H9 (cell line): Measurements from ENCODE around the gene CPSF4L. TPM values are rescaled to one million over a fixed set of nuclear protein-coding genes. Genes with fewer than 3 reads are reported as not detected.

ENCODE experiments used
- DNase-seq: peaks from one replicate; pipeline ENCODE4 v3.0.0-alpha.2; 2017
- H2AFZ ChIP-seq: one replicate; pipeline ENCODE4 v1.6.1; 2013; ENCODE audit warnings: mild to moderate bottlenecking, low read length, control low read depth, moderate library complexity
- H2AK5ac ChIP-seq: 2 replicates; pipeline ENCODE4 v1.6.1; 2013; ENCODE audit warnings: low read length, control low read depth, mixed read lengths; ENCODE audit not compliant: insufficient read length
- H2BK120ac ChIP-seq: one replicate; pipeline ENCODE4 v1.6.1; 2013; ENCODE audit warnings: low read depth, mild to moderate bottlenecking, low read length, control low read depth, inconsistent platforms; ENCODE audit not compliant: poor library complexity, severe bottlenecking
- H2BK12ac ChIP-seq: 2 replicates; pipeline ENCODE4 v1.6.1; 2013; ENCODE audit warnings: low read length, control low read depth, mixed read lengths, low read depth; ENCODE audit not compliant: insufficient read length
- H2BK15ac ChIP-seq: 2 replicates; pipeline ENCODE4 v1.6.1; 2013; ENCODE audit warnings: low read depth, low read length, control low read depth
- H2BK20ac ChIP-seq: one replicate; pipeline ENCODE4 v1.6.1; 2013; ENCODE audit warnings: low read depth, mild to moderate bottlenecking, low read length, control low read depth, inconsistent platforms; ENCODE audit not compliant: poor library complexity, severe bottlenecking
- H2BK5ac ChIP-seq: 2 replicates; pipeline ENCODE4 v1.6.1; 2013; ENCODE audit warnings: low read length, control low read depth, mixed read lengths; ENCODE audit not compliant: insufficient read length
- H3K14ac ChIP-seq: 2 replicates; pipeline ENCODE4 v1.6.1; 2013; ENCODE audit warnings: low read length, control low read depth; ENCODE audit not compliant: insufficient read depth
- H3K18ac ChIP-seq: 2 replicates; pipeline ENCODE4 v1.6.1; 2013; ENCODE audit warnings: low read depth, mild to moderate bottlenecking, mixed read lengths, low read length, control low read depth; ENCODE audit not compliant: insufficient read length
- H3K23ac ChIP-seq: 2 replicates; pipeline ENCODE4 v1.6.1; 2013; ENCODE audit warnings: low read length, control low read depth, mixed read lengths, low read depth; ENCODE audit not compliant: insufficient read length
- H3K23me2 ChIP-seq: 2 replicates; pipeline ENCODE4 v1.6.1; 2013; ENCODE audit warnings: low read depth, mild to moderate bottlenecking, mixed read lengths, low read length, control low read depth; ENCODE audit not compliant: insufficient read length, poor library complexity, severe bottlenecking
- H3K27ac ChIP-seq: 2 replicates; pipeline ENCODE4 v1.5.1; 2013; ENCODE audit warnings: low read length, control low read depth, mixed read lengths, low read depth; ENCODE audit not compliant: insufficient read length
- H3K27me3 ChIP-seq: 2 replicates; pipeline ENCODE4 v1.6.1; 2013; ENCODE audit warnings: low read length, control low read depth, inconsistent platforms; ENCODE audit not compliant: insufficient read depth
- H3K4ac ChIP-seq: 2 replicates; pipeline ENCODE4 v1.6.1; 2013; ENCODE audit warnings: low read depth, mild to moderate bottlenecking, control low read depth, inconsistent platforms, low read length, moderate library complexity
- H3K4me1 ChIP-seq: 2 replicates; pipeline ENCODE4 v1.6.1; 2013; ENCODE audit warnings: low read length, control low read depth, inconsistent platforms; ENCODE audit not compliant: insufficient read depth
- H3K4me2 ChIP-seq: 2 replicates; pipeline ENCODE4 v1.6.1; 2013; ENCODE audit warnings: low read length, control low read depth, mixed read lengths; ENCODE audit not compliant: insufficient read length, insufficient read depth
- H3K56ac ChIP-seq: 2 replicates; pipeline ENCODE4 v1.6.1; 2013; ENCODE audit warnings: low read depth, mild to moderate bottlenecking, mixed read lengths, low read length, control low read depth; ENCODE audit not compliant: insufficient read length
- H3K79me1 ChIP-seq: 2 replicates; pipeline ENCODE4 v1.6.1; 2013; ENCODE audit warnings: low read depth, mild to moderate bottlenecking, moderate library complexity, low read length, control low read depth, inconsistent platforms; ENCODE audit not compliant: insufficient read depth, poor library complexity, severe bottlenecking
- H3K79me2 ChIP-seq: 2 replicates; pipeline ENCODE4 v1.6.1; 2013; ENCODE audit warnings: low read length, control low read depth, inconsistent platforms; ENCODE audit not compliant: insufficient read depth
- H3K9ac ChIP-seq: 2 replicates; pipeline ENCODE4 v1.6.1; 2013; ENCODE audit warnings: low read length, control low read depth, mixed read lengths; ENCODE audit not compliant: insufficient read length; ENCODE audit errors: extremely low read depth
- H3K9me3 ChIP-seq: one replicate; pipeline ENCODE4 v1.6.1; 2013; ENCODE audit warnings: low read depth, low read length, inconsistent platforms; ENCODE audit not compliant: control insufficient read depth
- H3T11ph ChIP-seq: one replicate; pipeline ENCODE4 v1.6.1; 2013; ENCODE audit warnings: mild to moderate bottlenecking, low read length, control low read depth, inconsistent platforms
- H4K20me1 ChIP-seq: one replicate; pipeline ENCODE4 v1.6.1; 2013; ENCODE audit not compliant: control insufficient read depth, insufficient read length, insufficient read depth
- H4K5ac ChIP-seq: 2 replicates; pipeline ENCODE4 v1.6.1; 2013; ENCODE audit warnings: low read depth, mild to moderate bottlenecking, mixed read lengths, low read length, control low read depth; ENCODE audit not compliant: insufficient read length
- H4K8ac ChIP-seq: replicated peaks from 2 replicates; pipeline ENCODE4 v1.6.1; 2013; ENCODE audit warnings: low read length, control low read depth, mixed read lengths, low read depth; ENCODE audit not compliant: insufficient read length
- H4K91ac ChIP-seq: 2 replicates; pipeline ENCODE4 v1.6.1; 2013; ENCODE audit warnings: low read depth, mild to moderate bottlenecking, moderate library complexity, mixed read lengths, low read length, control low read depth; ENCODE audit not compliant: insufficient read length
- H3K27ac Mint-ChIP-seq, 3 experiments: 2 replicates in 2 of 3; 3 replicates in 1 of 3; pipeline ENCODE4 v1.8.0; 2020 to 2021; ENCODE audit warnings: mixed read lengths in 3 of 3, mild to moderate bottlenecking in 1 of 3, moderate library complexity in 1 of 3
- H3K27me3 Mint-ChIP-seq: 2 replicates; pipeline ENCODE4 v1.8.0; 2021; ENCODE audit warnings: low read depth, mild to moderate bottlenecking, moderate library complexity, mixed read lengths
- H3K36me3 Mint-ChIP-seq, 3 experiments: 2 replicates in 2 of 3; 3 replicates in 1 of 3; pipeline ENCODE4 v1.8.0; 2020 to 2021; ENCODE audit warnings: low read depth in 3 of 3, mixed read lengths in 3 of 3; ENCODE audit not compliant: insufficient read depth in 1 of 3
- H3K4me1 Mint-ChIP-seq, 2 experiments: 2 replicates each; pipeline ENCODE4 v1.8.0; 2020; ENCODE audit warnings: mixed read lengths in 2 of 2
- H3K4me3 Mint-ChIP-seq, 2 experiments: 2 replicates in 1 of 2; 3 replicates in 1 of 2; pipeline ENCODE4 v1.8.0; 2020 to 2021; ENCODE audit warnings: mild to moderate bottlenecking in 2 of 2, mixed read lengths in 2 of 2, moderate library complexity in 1 of 2
- H3K9me3 Mint-ChIP-seq, 2 experiments: 2 replicates in 1 of 2; 3 replicates in 1 of 2; pipeline ENCODE4 v1.8.0; 2020; ENCODE audit warnings: mild to moderate bottlenecking in 2 of 2, mixed read lengths in 2 of 2, moderate library complexity in 1 of 2
- CTCF ChIP-seq: fragments of 200-600 bp; sonication (generic); conservative IDR thresholded peaks from 3 replicates; pipeline ENCODE4 v1.8.0; 2021; ENCODE audit warnings: antibody characterized with exemption, mild to moderate bottlenecking
- WGBS: extraction: QIAGEN DNeasy Blood & Tissue Kit; methylation state at CpG from one replicate; pipeline ENCODE4 v1.1.7; 2013; ENCODE audit warnings: missing lambda C conversion rate, low lambda C conversion rate, mixed read lengths; ENCODE audit not compliant: insufficient read length; ENCODE audit errors: extremely low coverage; 5-methylcytosine and 5-hydroxymethylcytosine counted together
- total RNA-seq: library from RNA; stranded (reverse); gene quantifications from 2 replicates; pipeline ENCODE4 v1.2.1, GENCODE V29; 2021

Gene CPSF4L
- total RNA-seq, 1 experiment from 2014 or later: not detected

GRCh38 chr17:73209436-73209835 lies 52.2 kb downstream of the CPSF4L start:
- Mint-ChIP-seq H3K4me3 (no peak overlapping the region), H3K36me3 (peaks cover 26 to 55% (median 55%) of the 10 kb centered on the region in 3 experiments; a peak in 6 of 7 replicates), H3K27me3 (no peaks in the 10 kb centered on the region), H3K4me1 (no peaks in the 10 kb centered on the region), H3K9me3 (no peaks in the 10 kb centered on the region), H3K27ac (0 out of 7 replicates have a peak overlapping the region, but pooled peaks of 1 of the 3 experiments have one; percentile 19)
- H3K27me3 ChIP-seq: no peaks in the 10 kb centered on the region
- H3K79me2 ChIP-seq: no peaks in the 10 kb centered on the region; the same call in 1 of the 2 replicates
- H2AFZ ChIP-seq: no peak overlapping the region
- H3K27ac ChIP-seq: no peak overlapping the region
- H3T11ph ChIP-seq: no peak overlapping the region
- H2BK15ac ChIP-seq: no peak overlapping the region
- no peaks in the 10 kb centered on the region for H3K79me1 ChIP-seq
- H3K23ac ChIP-seq: no peak overlapping the region
- H3K56ac ChIP-seq: no peak overlapping the region
- no peaks in the 10 kb centered on the region for H3K9me3 ChIP-seq
- no peaks in the 10 kb centered on the region for H3K23me2 ChIP-seq
- no peak overlapping the region for H4K5ac ChIP-seq
- TF ChIP-seq CTCF: no peak
- no peak overlapping the region for H3K4ac ChIP-seq
- H2BK120ac ChIP-seq: no peak overlapping the region
- no CpG with 5 or more reads among the region's 13 CpGs for WGBS
- no peak overlapping the region for H4K8ac ChIP-seq
- H2BK5ac ChIP-seq: no peak overlapping the region
- no peaks in the 10 kb centered on the region for H3K4me1 ChIP-seq
- no peak overlapping the region for H4K91ac ChIP-seq
- H2BK20ac ChIP-seq: no peak overlapping the region
- no peak overlapping the region for H3K18ac ChIP-seq
- no peak overlapping the region for H2AK5ac ChIP-seq
- no peak overlapping the region for H3K4me2 ChIP-seq
- H3K9ac ChIP-seq: no peak overlapping the region
- no peak overlapping the region for H2BK12ac ChIP-seq
- DNase-seq: no peak
- H3K14ac ChIP-seq: no peak overlapping the region
- no peaks in the 10 kb centered on the region for H4K20me1 ChIP-seq
